ENCODE data around the gene PRKD2. TPM values are rescaled to one million over a fixed set of nuclear protein-coding genes. Genes with fewer than 3 reads are reported as not detected.

PRKD2 gene
- total and polyA plus RNA-seq, 2 donors (not counting 1 experiment from before 2014, with no cell fraction given) = 8.1 to 11.6 TPM

GRCh38 chr19:46715975-46716671 lies 791 bp downstream of the PRKD2 start:
- H2AFZ ChIP-seq (ENCODE audit: low read length) = no peak overlapping the region
- H3K36me3 ChIP-seq (ENCODE audit: control insufficient read depth, insufficient read depth, low read length) = peaks cover 10% of the 10 kb centered on the region
- H3K79me2 ChIP-seq (ENCODE audit: control insufficient read depth, insufficient read depth, low read length) = peaks cover 17% of the 10 kb centered on the region
- TF ChIP-seq CTCF (conservative IDR thresholded peaks at IDR 0.05 in 1 of 2, IDR thresholded peaks at IDR 0.05 in 1 of 2; ENCODE audit: low read depth in 1 of 2, low read length in 2 of 2) = no peak
- TF ChIP-seq EZH2 (IDR thresholded peaks at IDR 0.05; ENCODE audit: low read length, missing control alignments) = no peak
- H3K4me2 ChIP-seq (ENCODE audit: extremely low read depth, insufficient read depth, low read length) = peak overlapping the region; percentile 95
- H3K27me3 ChIP-seq (ENCODE audit: control insufficient read depth, insufficient read depth, low read length) = no peaks in the 10 kb centered on the region
- peak overlapping the region; percentile 78 for H3K27ac ChIP-seq (ENCODE audit: insufficient read depth, low read length)
- H3K9me3 ChIP-seq (ENCODE audit: control insufficient read depth, insufficient read depth, low read depth, low read length) = no peaks in the 10 kb centered on the region
- peak overlapping the region; percentile 67 for H3K9ac ChIP-seq (ENCODE audit: insufficient read depth, low read length)
- no peaks in the 10 kb centered on the region for H4K20me1 ChIP-seq (ENCODE audit: control insufficient read depth, extremely low read depth, insufficient read depth, low read length)
- H3K4me3 ChIP-seq (replicated peaks in 1 of 4; ENCODE audit: control extremely low read depth in 1 of 4, insufficient read depth in 1 of 4, low read depth in 3 of 4, low read length in 4 of 4) = peak overlapping the region; percentile 74 to 89 (median 76)
- DNase-seq (ENCODE audit: low read depth in 2 of 2) = no peak
- peaks cover 2% of the 10 kb centered on the region for H3K4me1 ChIP-seq (ENCODE audit: control insufficient read depth, extremely low read depth, insufficient read depth, low read length)

GRCh38 chr19:46715620-46715974 lies 1.3 kb downstream of the PRKD2 start:
- peaks cover 2% of the 10 kb centered on the region for H3K4me1 ChIP-seq (ENCODE audit: control insufficient read depth, extremely low read depth, insufficient read depth, low read length)
- H3K79me2 ChIP-seq (ENCODE audit: control insufficient read depth, insufficient read depth, low read length) = peaks cover 17% of the 10 kb centered on the region
- H3K9me3 ChIP-seq (ENCODE audit: control insufficient read depth, insufficient read depth, low read depth, low read length) = no peaks in the 10 kb centered on the region
- H3K36me3 ChIP-seq (ENCODE audit: control insufficient read depth, insufficient read depth, low read length) = peaks cover 12% of the 10 kb centered on the region
- peak overlapping the region; percentile 74 to 89 (median 76) for H3K4me3 ChIP-seq (replicated peaks in 1 of 4; ENCODE audit: control extremely low read depth in 1 of 4, insufficient read depth in 1 of 4, low read depth in 3 of 4, low read length in 4 of 4)
- peak overlapping the region; percentile 67 for H3K9ac ChIP-seq (ENCODE audit: insufficient read depth, low read length)
- DNase-seq (ENCODE audit: low read depth in 2 of 2) = no peak
- peak overlapping the region; percentile 95 for H3K4me2 ChIP-seq (ENCODE audit: extremely low read depth, insufficient read depth, low read length)
- peak overlapping the region; percentile 38 for H3K27ac ChIP-seq (ENCODE audit: insufficient read depth, low read length)
- TF ChIP-seq EZH2 (IDR thresholded peaks at IDR 0.05; ENCODE audit: low read length, missing control alignments) (no peak), CTCF (conservative IDR thresholded peaks at IDR 0.05 in 1 of 2, IDR thresholded peaks at IDR 0.05 in 1 of 2; ENCODE audit: low read depth in 1 of 2, low read length in 2 of 2) (no peak)
- no peaks in the 10 kb centered on the region for H3K27me3 ChIP-seq (ENCODE audit: control insufficient read depth, insufficient read depth, low read length)
- no peaks in the 10 kb centered on the region for H4K20me1 ChIP-seq (ENCODE audit: control insufficient read depth, extremely low read depth, insufficient read depth, low read length)
- no peak overlapping the region for H2AFZ ChIP-seq (ENCODE audit: low read length)

- Histone ChIP-seq H3K4me2 (ENCODE audit: extremely low read depth, insufficient read depth, low read length) (peak overlapping the region; percentile 95), H3K36me3 (ENCODE audit: control insufficient read depth, insufficient read depth, low read length) (peaks cover 5% of the 10 kb centered on the region), H3K9me3 (ENCODE audit: control insufficient read depth, insufficient read depth, low read depth, low read length) (no peaks in the 10 kb centered on the region), H3K27me3 (ENCODE audit: control insufficient read depth, insufficient read depth, low read length) (no peaks in the 10 kb centered on the region), H3K4me1 (ENCODE audit: control insufficient read depth, extremely low read depth, insufficient read depth, low read length) (peaks cover 2% of the 10 kb centered on the region), H3K27ac (ENCODE audit: insufficient read depth, low read length) (peak overlapping the region; percentile 93), H2AFZ (ENCODE audit: low read length) (peak overlapping the region; percentile 35), H3K9ac (ENCODE audit: insufficient read depth, low read length) (peak overlapping the region; percentile 71), H4K20me1 (ENCODE audit: control insufficient read depth, extremely low read depth, insufficient read depth, low read length) (no peaks in the 10 kb centered on the region), H3K4me3 (replicated peaks in 1 of 4; ENCODE audit: control extremely low read depth in 1 of 4, insufficient read depth in 1 of 4, low read depth in 3 of 4, low read length in 4 of 4) (peak overlapping the region; percentile 73 to 89 (median 76)), H3K79me2 (ENCODE audit: control insufficient read depth, insufficient read depth, low read length) (peaks cover 17% of the 10 kb centered on the region)
- no peak for DNase-seq (ENCODE audit: low read depth in 2 of 2)
- no peak for TF ChIP-seq CTCF (conservative IDR thresholded peaks at IDR 0.05 in 1 of 2, IDR thresholded peaks at IDR 0.05 in 1 of 2; ENCODE audit: low read depth in 1 of 2, low read length in 2 of 2)
- no peak for TF ChIP-seq EZH2 (IDR thresholded peaks at IDR 0.05; ENCODE audit: low read length, missing control alignments)
Measured at GRCh38 chr19:46714444-46715106, 2.3 kb downstream of the PRKD2 start.

Data from fibroblast of lung (primary cell).